Neutrophil (primary cell): ENCODE data around the gene RAB3IL1.
A peak's percentile ranks its signal among the peaks of the same experiment; 100 is the strongest.

Experiments
- H3K27ac ChIP-seq: fragments of 200-600 bp; sonication (generic); 2 replicates; pipeline ENCODE4 v1.5.1; 2016; ENCODE audit warnings: mild to moderate bottlenecking, moderate library complexity
- H3K27me3 ChIP-seq: fragments of 200-600 bp; sonication (generic); 2 replicates; pipeline ENCODE4 v1.6.0; 2016; ENCODE audit warnings: mild to moderate bottlenecking
- H3K36me3 ChIP-seq: fragments of 200-600 bp; sonication (generic); 2 replicates; pipeline ENCODE4 v1.5.1; 2017
- H3K4me1 ChIP-seq, 2 experiments: fragments of 200-600 bp in 1 of 2; sonication (generic) in 1 of 2; 1 replicate in 1 of 2; 2 replicates in 1 of 2; pipeline versions ENCODE4 v1.5.1 to v1.6.1; 2013 to 2016; ENCODE audit warnings: low read depth in 1 of 2, low read length in 1 of 2, mild to moderate bottlenecking in 1 of 2, moderate library complexity in 1 of 2; ENCODE audit not compliant: control insufficient read depth in 1 of 2, insufficient read depth in 1 of 2
- H3K4me3 ChIP-seq, 2 experiments: fragments of 200-600 bp in 1 of 2; sonication (generic) in 1 of 2; 1 replicate in 1 of 2; 2 replicates in 1 of 2; pipeline ENCODE4 v1.5.1; 2013 to 2016; ENCODE audit warnings: low read depth in 1 of 2, low read length in 1 of 2, mild to moderate bottlenecking in 1 of 2, moderate library complexity in 1 of 2
- H3K9me3 ChIP-seq: fragments of 200-600 bp; sonication (generic); 2 replicates; pipeline ENCODE4 v1.5.1; 2016
- TF ChIP-seq, protein P1 (sequence below): fragments of 200-600 bp; sonication (generic); IDR thresholded peaks from 2 replicates; pipeline ENCODE4 v1.5.1; 2016; ENCODE audit warnings: antibody characterized with exemption

Gene RAB3IL1

GRCh38 chr11:61963016-61963281 lies 45.6 kb upstream of the RAB3IL1 start:
- Histone ChIP-seq H3K4me3 (peak overlapping the region; percentile 90 to 99), H3K27ac (peak overlapping the region; percentile 95), H3K9me3 (peaks cover 6% of the 10 kb centered on the region), H3K36me3 (peaks cover 89% of the 10 kb centered on the region), H3K27me3 (no peaks in the 10 kb centered on the region), H3K4me1 (peaks cover 77 to 79% of the 10 kb centered on the region in 2 experiments)
- TF ChIP-seq, protein P1, sequence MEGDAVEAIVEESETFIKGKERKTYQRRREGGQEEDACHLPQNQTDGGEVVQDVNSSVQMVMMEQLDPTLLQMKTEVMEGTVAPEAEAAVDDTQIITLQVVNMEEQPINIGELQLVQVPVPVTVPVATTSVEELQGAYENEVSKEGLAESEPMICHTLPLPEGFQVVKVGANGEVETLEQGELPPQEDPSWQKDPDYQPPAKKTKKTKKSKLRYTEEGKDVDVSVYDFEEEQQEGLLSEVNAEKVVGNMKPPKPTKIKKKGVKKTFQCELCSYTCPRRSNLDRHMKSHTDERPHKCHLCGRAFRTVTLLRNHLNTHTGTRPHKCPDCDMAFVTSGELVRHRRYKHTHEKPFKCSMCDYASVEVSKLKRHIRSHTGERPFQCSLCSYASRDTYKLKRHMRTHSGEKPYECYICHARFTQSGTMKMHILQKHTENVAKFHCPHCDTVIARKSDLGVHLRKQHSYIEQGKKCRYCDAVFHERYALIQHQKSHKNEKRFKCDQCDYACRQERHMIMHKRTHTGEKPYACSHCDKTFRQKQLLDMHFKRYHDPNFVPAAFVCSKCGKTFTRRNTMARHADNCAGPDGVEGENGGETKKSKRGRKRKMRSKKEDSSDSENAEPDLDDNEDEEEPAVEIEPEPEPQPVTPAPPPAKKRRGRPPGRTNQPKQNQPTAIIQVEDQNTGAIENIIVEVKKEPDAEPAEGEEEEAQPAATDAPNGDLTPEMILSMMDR, result no peak

GRCh38 chr11:61962213-61963015 lies 45.0 kb upstream of the RAB3IL1 start:
- TF ChIP-seq, protein P1, result no peak
- Histone ChIP-seq H3K4me1 (peaks cover 82 to 84% of the 10 kb centered on the region in 2 experiments), H3K27ac (peak overlapping the region; percentile 95)

DNA sequence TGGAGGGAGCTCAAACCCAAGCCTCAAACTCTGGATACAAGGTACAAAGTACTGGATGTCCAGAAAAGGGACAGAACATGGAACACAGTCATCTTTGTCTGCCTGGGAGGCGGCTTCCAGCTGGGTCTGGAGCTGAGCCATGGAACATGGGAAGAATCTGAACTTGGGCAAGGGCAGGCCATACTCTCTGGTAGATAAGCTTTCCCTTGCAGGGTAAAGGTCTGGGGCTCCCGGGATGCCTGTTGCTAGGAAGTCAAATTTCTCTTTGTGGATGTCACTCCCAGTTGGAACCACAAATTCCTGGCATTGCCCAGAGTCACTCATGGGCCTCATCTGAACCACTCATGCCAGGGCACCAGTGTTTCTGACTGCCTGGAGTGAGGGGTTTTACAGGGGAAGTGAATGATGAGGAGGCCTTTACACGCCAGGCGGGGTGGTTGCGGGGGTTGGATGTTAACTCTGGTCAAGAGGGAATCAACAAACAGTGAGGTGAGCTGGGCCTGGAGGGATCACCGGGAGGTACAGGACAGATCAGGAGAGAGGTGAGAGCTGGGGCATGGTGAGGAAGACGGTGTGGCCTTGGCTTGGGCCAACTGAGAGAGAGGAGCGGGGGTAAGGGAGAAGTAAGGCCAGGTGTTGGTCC lies 44.3 kb upstream of the RAB3IL1 start:
- H3K4me3 ChIP-seq, result peak overlapping the region; percentile 90 to 99
- H3K9me3 ChIP-seq, result peaks cover 6% of the 10 kb centered on the region
- H3K36me3 ChIP-seq, result peaks cover 100% of the 10 kb centered on the region
- H3K27me3 ChIP-seq, result no peaks in the 10 kb centered on the region
- H3K27ac ChIP-seq, result peak overlapping the region; percentile 95
- peaks cover 90 to 91% of the 10 kb centered on the region in 2 experiments for H3K4me1 ChIP-seq
- TF ChIP-seq, protein P1, result no peak

More at GRCh38 chr11:61962213-61963015, 45.0 kb upstream of the RAB3IL1 start:
- Histone ChIP-seq H3K36me3 (peaks cover 94% of the 10 kb centered on the region), H3K4me3 (peak overlapping the region; percentile 90 to 99), H3K9me3 (peaks cover 6% of the 10 kb centered on the region), H3K27me3 (no peaks in the 10 kb centered on the region)

DNA sequence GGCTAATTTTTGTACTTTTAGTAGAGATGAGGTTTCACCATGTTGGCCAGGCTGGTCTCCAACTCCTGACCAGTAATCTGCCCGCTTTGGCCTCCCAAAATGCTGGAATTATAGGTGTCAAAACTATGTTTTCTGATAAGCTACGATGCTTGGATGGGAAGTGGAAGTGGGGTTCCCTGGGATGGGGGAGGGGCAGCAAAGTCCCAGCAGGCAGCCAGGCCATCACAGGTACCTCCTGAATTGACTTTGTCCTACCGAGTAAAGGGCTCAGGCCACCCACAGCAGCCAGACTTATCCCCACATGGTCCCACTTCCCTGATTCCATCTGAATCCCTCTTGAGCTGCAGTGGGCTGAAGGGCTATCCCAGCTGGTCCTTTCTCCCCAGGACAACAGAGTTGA lies 43.2 kb upstream of the RAB3IL1 start:
- Histone ChIP-seq H3K27ac (peak overlapping the region; percentile 95), H3K36me3 (peaks cover 92% of the 10 kb centered on the region), H3K4me3 (peak overlapping the region in 1 of 2 experiments; percentile 78), H3K4me1 (peaks cover 98 to 99% of the 10 kb centered on the region in 2 experiments), H3K9me3 (peaks cover 6% of the 10 kb centered on the region), H3K27me3 (no peaks in the 10 kb centered on the region)
- TF ChIP-seq, protein P1, result no peak

DNA sequence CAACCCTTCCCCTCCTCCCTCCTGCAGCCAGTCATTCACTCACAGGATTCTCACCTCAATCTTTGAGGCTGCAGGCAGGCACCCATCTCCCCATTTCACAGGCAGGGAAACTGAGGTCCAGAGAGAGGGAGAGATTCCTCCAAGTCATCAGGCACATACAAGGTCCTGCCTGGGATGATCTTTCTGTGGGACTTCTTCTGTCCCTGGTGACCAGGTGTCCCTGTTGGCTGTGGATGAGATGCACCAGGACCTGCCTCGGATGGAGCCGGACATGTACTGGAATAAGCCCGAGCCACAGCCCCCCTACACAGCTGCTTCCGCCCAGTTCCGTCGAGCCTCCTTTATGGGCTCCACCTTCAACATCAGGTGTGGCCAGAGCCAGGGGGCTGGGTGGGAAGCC lies 42.3 kb upstream of the RAB3IL1 start:
- Histone ChIP-seq H3K27ac (peak overlapping the region; percentile 95), H3K4me3 (peak overlapping the region in 1 of 2 experiments; percentile 78), H3K9me3 (peaks cover under 1% of the 10 kb centered on the region), H3K4me1 (peaks cover 91 to 93% of the 10 kb centered on the region in 2 experiments), H3K27me3 (no peaks in the 10 kb centered on the region), H3K36me3 (peaks cover 84% of the 10 kb centered on the region)
- TF ChIP-seq, protein P1, result no peak
